ENCODE data around the gene LOXHD1. TPM values are rescaled to one million over a fixed set of nuclear protein-coding genes. Genes with fewer than 3 reads are reported as not detected.
A peak's percentile ranks its signal among the peaks of the same experiment; 100 is the strongest.

The LOXHD1 gene
- total RNA-seq, 1 donor from 2014 or later, result 2.9 TPM

DNA sequence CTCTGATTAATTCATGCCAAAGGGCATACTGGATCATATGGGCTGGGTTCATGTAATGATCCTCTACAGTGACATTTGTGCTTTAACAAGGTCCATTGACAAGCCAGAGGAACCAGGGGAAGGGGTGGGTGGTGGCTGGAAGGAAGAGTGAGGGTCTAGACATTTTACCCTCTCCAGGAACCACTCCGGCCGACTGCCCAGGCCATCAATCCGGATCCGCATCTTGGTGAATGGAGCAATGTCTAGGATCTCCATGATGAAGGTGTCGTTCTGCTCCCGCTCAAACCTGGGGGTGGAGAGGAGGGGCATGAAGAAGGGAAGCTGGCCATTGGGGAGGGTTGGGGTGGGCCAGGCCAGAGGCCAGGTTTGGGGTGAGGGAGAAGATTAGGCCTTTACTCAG is 147.5 kb downstream of the LOXHD1 start:
- intact Hi-C loops (cut with DNase I), result no loop called here
- Histone ChIP-seq H3K4me3 (no peak overlapping the region), H3K27me3 (ENCODE audit: low read depth) (no peaks in the 10 kb centered on the region), H3K27ac (no peak overlapping the region), H3K4me1 (no peaks in the 10 kb centered on the region), H3K36me3 (no peaks in the 10 kb centered on the region), H3K9me3 (no peaks in the 10 kb centered on the region)
- DNase-seq (no peak), ATAC-seq (no peak)
- no peak for TF ChIP-seq CTCF (IDR thresholded peaks at IDR 0.05)

GRCh38 chr18:46506974-46507586 is 149.9 kb downstream of the LOXHD1 start:
- no peaks in the 10 kb centered on the region for H3K4me1 ChIP-seq
- TF ChIP-seq CTCF (IDR thresholded peaks at IDR 0.05), result no peak
- no peaks in the 10 kb centered on the region for H3K9me3 ChIP-seq
- no peak overlapping the region for H3K4me3 ChIP-seq
- DNase-seq (no peak), ATAC-seq (peak in 1 of 2 donors; percentile 15)
- H3K36me3 ChIP-seq, result no peaks in the 10 kb centered on the region
- no peaks in the 10 kb centered on the region for H3K27me3 ChIP-seq (ENCODE audit: low read depth)
- intact Hi-C loops (cut with DNase I), result no loop called here
- no peak overlapping the region for H3K27ac ChIP-seq

DNA sequence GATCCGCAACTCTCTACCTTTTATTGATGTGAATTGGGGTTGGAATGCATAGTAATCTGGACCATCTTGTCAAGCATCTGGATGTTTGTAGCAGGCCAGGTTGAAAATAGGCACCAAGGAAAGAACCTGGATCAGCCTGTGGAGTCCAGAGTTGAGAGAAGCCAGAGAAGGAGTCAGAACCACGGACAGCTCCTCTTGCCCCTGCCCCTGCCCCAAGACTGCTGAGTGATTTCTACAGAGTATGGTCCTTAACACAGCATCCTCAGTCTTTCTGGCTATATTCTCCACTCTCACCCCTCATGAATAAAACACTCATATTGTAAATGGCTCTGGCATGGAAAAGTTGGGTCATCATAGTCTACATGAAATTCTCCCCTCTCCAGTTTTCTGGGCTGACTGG is 154.6 kb downstream of the LOXHD1 start:
- Histone ChIP-seq H3K27me3 (ENCODE audit: low read depth) (no peaks in the 10 kb centered on the region), H3K36me3 (no peaks in the 10 kb centered on the region), H3K4me3 (no peak overlapping the region), H3K9me3 (no peaks in the 10 kb centered on the region), H3K27ac (no peak overlapping the region), H3K4me1 (no peaks in the 10 kb centered on the region)
- intact Hi-C loops (cut with DNase I), result no loop called here
- DNase-seq, result no peak
- no peak for ATAC-seq
- TF ChIP-seq CTCF (IDR thresholded peaks at IDR 0.05), result no peak

DNA sequence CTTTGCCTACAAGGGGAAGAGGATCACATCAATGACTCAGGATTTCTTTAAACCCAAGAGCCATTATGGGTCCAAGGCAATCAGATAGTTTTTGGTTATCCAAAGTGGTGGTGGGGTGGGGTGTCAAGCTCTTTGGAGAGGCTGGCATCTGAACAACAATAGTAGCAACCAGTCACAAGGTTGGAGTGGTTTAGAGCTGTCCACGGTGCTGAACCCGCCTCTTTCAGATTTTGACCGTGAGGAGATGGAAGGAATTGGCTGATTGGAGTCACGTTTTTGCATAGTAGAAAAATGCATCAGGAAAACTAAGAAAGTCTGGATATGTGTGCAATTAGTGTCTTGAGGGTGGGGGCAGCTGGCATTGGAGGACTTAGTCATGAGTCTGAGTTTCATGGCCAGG is 159.9 kb downstream of the LOXHD1 start:
- Histone ChIP-seq H3K27me3 (ENCODE audit: low read depth) (no peaks in the 10 kb centered on the region), H3K4me3 (no peak overlapping the region), H3K36me3 (no peaks in the 10 kb centered on the region), H3K9me3 (no peaks in the 10 kb centered on the region), H3K4me1 (no peaks in the 10 kb centered on the region), H3K27ac (no peak overlapping the region)
- no peak for TF ChIP-seq CTCF (IDR thresholded peaks at IDR 0.05)
- intact Hi-C loops (cut with DNase I), result no loop called here
- no peak for ATAC-seq
- no peak for DNase-seq

- intact Hi-C loops (cut with DNase I), result loop anchor here (10.0 kb wide), 1 partner anchor 204 kb away; no protein-coding TSS in a partner anchor
- no peaks in the 10 kb centered on the region for H3K9me3 ChIP-seq
- H3K27me3 ChIP-seq (ENCODE audit: low read depth), result no peaks in the 10 kb centered on the region
- DNase-seq (no peak), ATAC-seq (no peak)
- no peak for TF ChIP-seq CTCF (IDR thresholded peaks at IDR 0.05)
- no peaks in the 10 kb centered on the region for H3K36me3 ChIP-seq
- no peak overlapping the region for H3K4me3 ChIP-seq
- no peak overlapping the region for H3K27ac ChIP-seq
- no peaks in the 10 kb centered on the region for H3K4me1 ChIP-seq
Measured at GRCh38 chr18:46488471-46489213, 168.4 kb downstream of the LOXHD1 start.

All from lower lobe of right lung (tissue), 2 donors.